SK-N-SH treated with all-trans-retinoic acid at 6 μM for 48 hours (cell line): ENCODE results near the gene KIRREL3.

Source experiments
- ARNTL ChIP-seq: fragments of 450-650 bp; formaldehyde crosslinking; IDR thresholded peaks from 2 replicates; pipeline ENCODE4 v1.5.0; 2020; ENCODE audit warnings: low read depth, mild to moderate bottlenecking, moderate library complexity, borderline replicate concordance
- ESRRG ChIP-seq: fragments of 250-450 bp; sonication (Bioruptor Pico); IDR thresholded peaks from 2 replicates; pipeline ENCODE4 v1.6.1; 2021; ENCODE audit warnings: mild to moderate bottlenecking
- RARB ChIP-seq: fragments of 250-450 bp; sonication (Bioruptor Pico); IDR thresholded peaks from 2 replicates; pipeline ENCODE4 v1.8.0; 2021; ENCODE audit warnings: mild to moderate bottlenecking, moderate library complexity
- SNAI2 ChIP-seq: fragments of 250-450 bp; sonication (Bioruptor Pico); IDR thresholded peaks from 2 replicates; pipeline ENCODE4 v1.5.0; 2020; ENCODE audit warnings: mild to moderate bottlenecking, moderate library complexity
- TOX ChIP-seq: fragments of 250-450 bp; sonication (Bioruptor Pico); IDR thresholded peaks from 2 replicates; pipeline ENCODE4 v1.8.0; 2021; ENCODE audit warnings: mild to moderate bottlenecking, moderate library complexity, borderline replicate concordance
- ZFP30 ChIP-seq: fragments of 450-650 bp; formaldehyde crosslinking; IDR thresholded peaks from 2 replicates; pipeline ENCODE4 v1.5.0; 2022; ENCODE audit warnings: mild to moderate bottlenecking, moderate library complexity
- TF ChIP-seq, protein P1 (sequence below): fragments of 250-450 bp; sonication (Bioruptor Pico); IDR thresholded peaks from 2 replicates; pipeline ENCODE4 v1.8.0; 2021; ENCODE audit warnings: low read depth, mild to moderate bottlenecking, moderate library complexity, borderline replicate concordance
- TF ChIP-seq, protein P2 (sequence below): fragments of 250-450 bp; sonication (Bioruptor Pico); IDR thresholded peaks from 2 replicates; pipeline ENCODE4 v1.5.1; 2020; ENCODE audit warnings: low read depth, mild to moderate bottlenecking, moderate library complexity

DNA sequence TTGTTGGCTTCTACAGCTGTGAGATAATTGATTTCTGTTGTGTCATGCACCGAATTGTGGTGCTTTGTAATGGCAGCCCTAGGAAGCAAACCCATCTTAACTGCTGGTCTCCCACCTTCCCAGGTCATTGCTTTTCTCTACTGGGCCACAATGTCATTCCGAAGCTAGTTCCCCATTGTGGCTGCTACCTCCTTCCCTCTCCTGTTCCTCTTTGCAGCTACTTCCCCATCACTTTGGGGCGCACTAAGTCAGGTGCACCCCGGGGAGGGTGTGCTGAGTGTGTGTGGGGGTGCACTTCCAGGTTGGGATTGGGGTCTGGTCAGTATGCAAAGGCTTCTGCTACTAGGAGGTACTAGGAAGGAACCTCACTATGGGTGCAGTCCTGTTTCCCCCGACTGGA is 535.8 kb downstream of the KIRREL3 start:
- TF ChIP-seq, protein P1, sequence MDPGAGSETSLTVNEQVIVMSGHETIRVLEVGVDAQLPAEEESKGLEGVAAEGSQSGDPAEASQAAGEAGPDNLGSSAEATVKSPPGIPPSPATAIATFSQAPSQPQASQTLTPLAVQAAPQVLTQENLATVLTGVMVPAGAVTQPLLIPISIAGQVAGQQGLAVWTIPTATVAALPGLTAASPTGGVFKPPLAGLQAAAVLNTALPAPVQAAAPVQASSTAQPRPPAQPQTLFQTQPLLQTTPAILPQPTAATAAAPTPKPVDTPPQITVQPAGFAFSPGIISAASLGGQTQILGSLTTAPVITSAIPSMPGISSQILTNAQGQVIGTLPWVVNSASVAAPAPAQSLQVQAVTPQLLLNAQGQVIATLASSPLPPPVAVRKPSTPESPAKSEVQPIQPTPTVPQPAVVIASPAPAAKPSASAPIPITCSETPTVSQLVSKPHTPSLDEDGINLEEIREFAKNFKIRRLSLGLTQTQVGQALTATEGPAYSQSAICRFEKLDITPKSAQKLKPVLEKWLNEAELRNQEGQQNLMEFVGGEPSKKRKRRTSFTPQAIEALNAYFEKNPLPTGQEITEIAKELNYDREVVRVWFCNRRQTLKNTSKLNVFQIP (CRISPR knock-in tag) = no peak
- no peak for TF ChIP-seq RARB (CRISPR knock-in tag)
- TF ChIP-seq, protein P2, sequence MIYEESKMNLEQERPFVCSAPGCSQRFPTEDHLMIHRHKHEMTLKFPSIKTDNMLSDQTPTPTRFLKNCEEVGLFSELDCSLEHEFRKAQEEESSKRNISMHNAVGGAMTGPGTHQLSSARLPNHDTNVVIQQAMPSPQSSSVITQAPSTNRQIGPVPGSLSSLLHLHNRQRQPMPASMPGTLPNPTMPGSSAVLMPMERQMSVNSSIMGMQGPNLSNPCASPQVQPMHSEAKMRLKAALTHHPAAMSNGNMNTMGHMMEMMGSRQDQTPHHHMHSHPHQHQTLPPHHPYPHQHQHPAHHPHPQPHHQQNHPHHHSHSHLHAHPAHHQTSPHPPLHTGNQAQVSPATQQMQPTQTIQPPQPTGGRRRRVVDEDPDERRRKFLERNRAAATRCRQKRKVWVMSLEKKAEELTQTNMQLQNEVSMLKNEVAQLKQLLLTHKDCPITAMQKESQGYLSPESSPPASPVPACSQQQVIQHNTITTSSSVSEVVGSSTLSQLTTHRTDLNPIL (CRISPR knock-in tag) = no peak
- no peak for TF ChIP-seq SNAI2 (CRISPR knock-in tag)
- no peak for TF ChIP-seq ESRRG (CRISPR knock-in tag)
- TF ChIP-seq TOX (CRISPR knock-in tag) = no peak
- no peak for TF ChIP-seq ZFP30 (CRISPR knock-in tag)
- TF ChIP-seq ARNTL (CRISPR knock-in tag) = no peak
